IPS DF 4.7 (cell line): ENCODE data around the gene CACNA1C.
"Not testable (repeated sequence)": the region's sequence is repeated elsewhere in the genome, so short reads cannot be mapped to it uniquely, and the experiment has no call there.

Source experiments
- DNase-seq: peaks from one replicate; pipeline ENCODE4 v3.0.0-alpha.2; 2013; ENCODE audit warnings: low spot score; ENCODE audit errors: extremely low read depth

CACNA1C gene

DNA sequence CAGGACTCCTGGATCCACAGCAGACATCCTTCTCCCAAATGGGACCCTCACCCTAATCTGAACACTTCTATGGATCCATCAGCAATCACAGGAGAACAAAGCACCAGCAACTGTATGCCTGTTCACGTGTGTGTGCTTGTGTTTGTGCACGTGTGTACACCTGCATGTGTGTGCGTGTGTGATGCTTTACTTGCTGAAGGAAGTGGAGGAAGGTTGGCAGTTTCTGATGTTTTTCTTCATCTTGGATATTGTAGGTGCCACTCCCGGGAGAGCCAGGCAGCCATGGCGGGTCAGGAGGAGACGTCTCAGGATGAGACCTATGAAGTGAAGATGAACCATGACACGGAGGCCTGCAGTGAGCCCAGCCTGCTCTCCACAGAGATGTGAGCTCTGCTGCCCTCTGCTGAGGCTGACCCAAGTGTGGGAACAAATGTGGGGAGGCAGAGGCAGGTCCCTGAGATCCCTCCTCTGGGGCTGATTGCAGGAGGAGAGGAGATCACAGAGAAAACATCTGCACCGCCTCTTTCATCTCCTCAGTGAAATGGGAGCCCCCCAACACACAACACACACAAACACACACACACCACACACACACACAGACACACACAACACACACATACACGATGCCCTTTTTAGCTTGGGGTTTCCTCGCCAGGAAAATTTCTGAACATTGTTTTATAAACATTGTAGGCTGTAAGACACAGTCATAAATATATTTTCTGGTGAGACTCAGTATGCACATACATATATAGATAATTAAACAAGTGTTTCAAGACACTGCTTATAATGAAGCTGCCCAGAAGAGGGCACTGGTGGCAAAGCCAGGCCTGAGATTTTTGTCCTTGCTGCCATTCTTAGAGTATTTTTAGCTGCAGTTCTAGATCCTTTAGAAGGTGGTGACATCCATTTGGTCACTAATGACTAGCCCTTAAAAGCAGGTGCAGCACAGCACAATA, 629.8 kb downstream of the CACNA1C start:
- no peak for DNase-seq

GRCh38 chr12:2683283-2684025, 630.7 kb downstream of the CACNA1C start:
- DNase-seq, result no peak

DNA sequence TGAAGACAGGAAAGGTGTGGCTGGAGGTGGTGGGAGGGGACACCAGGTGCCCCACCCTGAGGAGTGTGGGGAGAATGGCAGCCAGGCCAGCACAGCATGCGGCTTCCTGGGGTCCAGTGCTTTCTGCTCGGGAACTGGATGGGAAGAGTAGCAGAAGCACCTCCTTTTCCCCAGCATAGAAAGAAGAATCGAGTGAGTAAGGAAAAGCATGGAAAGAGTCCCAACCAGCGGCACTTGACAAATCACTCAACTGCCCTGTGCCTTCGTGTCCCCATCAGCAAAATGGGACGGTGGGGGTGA, 631.2 kb downstream of the CACNA1C start:
- DNase-seq, result not testable (repeated sequence)

DNA sequence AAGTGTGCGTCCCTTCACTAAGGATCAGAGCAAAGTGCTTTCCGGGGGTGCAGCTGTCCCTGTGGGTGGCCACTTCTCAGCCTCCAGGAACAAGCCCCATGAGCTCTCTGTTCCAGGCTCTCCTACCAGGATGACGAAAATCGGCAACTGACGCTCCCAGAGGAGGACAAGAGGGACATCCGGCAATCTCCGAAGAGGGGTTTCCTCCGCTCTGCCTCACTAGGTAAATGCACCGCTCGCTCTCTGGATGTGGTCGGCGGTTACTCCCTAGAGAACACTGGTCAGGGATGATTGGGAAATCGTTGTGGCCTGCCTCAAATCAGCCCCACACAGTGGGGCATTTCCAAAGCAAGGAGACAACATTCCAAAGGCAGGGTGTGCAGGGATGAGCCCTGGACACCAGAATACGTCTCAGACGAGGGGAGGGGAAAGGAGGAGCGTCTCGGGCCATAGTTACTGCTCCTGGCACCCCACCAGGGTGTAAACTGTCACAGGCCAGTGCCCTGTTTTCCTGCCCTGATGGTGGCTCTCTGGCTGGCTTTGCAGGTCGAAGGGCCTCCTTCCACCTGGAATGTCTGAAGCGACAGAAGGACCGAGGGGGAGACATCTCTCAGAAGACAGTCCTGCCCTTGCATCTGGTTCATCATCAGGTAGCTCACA, 633.0 kb downstream of the CACNA1C start:
- not testable (repeated sequence) for DNase-seq

GRCh38 chr12:2686280-2686646, 633.5 kb downstream of the CACNA1C start:
- no peak for DNase-seq

- no peak for DNase-seq
Observed at GRCh38 chr12:2687058-2687457, 634.3 kb downstream of the CACNA1C start.

GRCh38 chr12:2687726-2688125, 634.9 kb downstream of the CACNA1C start:
- DNase-seq, result no peak

DNA sequence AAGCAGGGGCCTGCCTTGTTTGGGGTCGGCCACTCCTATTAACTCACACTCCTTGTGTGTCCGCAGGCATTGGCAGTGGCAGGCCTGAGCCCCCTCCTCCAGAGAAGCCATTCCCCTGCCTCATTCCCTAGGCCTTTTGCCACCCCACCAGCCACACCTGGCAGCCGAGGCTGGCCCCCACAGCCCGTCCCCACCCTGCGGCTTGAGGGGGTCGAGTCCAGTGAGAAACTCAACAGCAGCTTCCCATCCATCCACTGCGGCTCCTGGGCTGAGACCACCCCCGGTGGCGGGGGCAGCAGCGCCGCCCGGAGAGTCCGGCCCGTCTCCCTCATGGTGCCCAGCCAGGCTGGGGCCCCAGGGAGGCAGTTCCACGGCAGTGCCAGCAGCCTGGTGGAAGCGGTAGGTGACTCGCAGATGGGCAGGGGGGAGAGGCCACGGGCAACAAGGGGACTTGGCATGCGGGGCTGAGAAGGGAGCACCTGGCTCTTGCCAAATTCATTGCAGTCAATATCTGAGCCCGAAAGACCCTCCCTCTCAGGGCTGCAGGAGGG, 635.7 kb downstream of the CACNA1C start:
- no peak for DNase-seq

GRCh38 chr12:2689393-2689792, 636.6 kb downstream of the CACNA1C start:
- DNase-seq, result no peak

GRCh38 chr12:2689879-2690278, 637.1 kb downstream of the CACNA1C start:
- no peak for DNase-seq

- DNase-seq, result no peak
Observed at GRCh38 chr12:2690348-2691005, 637.7 kb downstream of the CACNA1C start.

DNA sequence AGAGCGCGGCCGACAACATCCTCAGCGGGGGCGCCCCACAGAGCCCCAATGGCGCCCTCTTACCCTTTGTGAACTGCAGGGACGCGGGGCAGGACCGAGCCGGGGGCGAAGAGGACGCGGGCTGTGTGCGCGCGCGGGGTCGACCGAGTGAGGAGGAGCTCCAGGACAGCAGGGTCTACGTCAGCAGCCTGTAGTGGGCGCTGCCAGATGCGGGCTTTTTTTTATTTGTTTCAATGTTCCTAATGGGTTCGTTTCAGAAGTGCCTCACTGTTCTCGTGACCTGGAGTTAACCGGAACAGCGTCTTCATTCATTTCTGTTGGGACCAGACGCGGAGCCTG, 638.2 kb downstream of the CACNA1C start:
- DNase-seq, result no peak

- no peak for DNase-seq
Observed at GRCh38 chr12:2691345-2692071, 638.7 kb downstream of the CACNA1C start.

- DNase-seq, result no peak
Observed at GRCh38 chr12:2692080-2692479, 639.3 kb downstream of the CACNA1C start.

- DNase-seq, result no peak
Observed at GRCh38 chr12:2693244-2693860, 640.6 kb downstream of the CACNA1C start.

DNA sequence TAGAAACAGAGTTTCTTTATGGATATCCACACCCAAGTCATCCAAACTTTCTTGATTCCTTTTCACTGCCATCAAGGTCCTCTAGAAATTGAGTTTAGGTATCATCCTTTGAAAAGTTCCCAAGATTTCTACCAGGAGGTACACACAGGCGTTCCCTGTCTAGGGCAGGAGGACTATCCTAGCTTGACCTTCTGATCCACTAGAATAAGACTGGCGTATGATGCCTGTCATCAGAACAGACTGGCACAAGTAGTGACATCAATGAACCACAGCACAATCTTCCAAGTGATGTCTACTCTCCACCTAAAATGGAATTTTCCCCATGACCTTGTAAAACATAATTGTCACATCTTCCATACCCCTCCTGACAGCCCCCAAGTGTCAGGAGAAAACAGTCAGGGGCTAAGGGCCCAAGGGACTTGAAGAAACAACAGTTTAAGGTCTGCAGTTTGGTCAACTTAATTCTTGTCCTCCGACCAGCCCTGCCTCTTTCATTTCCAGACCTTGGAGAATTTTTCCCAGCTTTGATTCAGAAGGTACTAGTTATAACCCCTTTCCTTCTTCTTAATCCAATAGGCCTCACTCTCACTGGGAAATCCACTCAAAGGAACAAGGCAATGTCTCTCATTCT, 641.3 kb downstream of the CACNA1C start:
- DNase-seq, result no peak

DNA sequence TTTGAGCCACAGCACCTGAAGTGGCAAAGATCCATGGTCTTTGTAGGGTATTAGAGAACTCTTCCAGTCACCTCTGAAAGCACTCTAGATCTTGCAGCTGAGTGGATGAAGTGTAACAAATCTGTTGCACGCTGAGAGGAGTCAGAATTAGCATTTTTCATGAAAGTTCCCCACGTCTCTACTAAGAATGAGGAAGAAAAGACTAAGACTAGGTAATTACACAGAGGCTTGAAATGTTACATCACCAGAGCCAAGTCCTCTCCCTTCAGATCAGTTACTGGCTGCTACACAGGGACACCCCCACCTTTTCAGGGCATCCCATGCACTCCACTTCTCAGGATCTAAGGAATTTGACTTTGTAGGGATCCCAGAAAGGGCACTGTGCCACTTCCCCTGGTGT, 643.3 kb downstream of the CACNA1C start:
- DNase-seq, result no peak

DNA sequence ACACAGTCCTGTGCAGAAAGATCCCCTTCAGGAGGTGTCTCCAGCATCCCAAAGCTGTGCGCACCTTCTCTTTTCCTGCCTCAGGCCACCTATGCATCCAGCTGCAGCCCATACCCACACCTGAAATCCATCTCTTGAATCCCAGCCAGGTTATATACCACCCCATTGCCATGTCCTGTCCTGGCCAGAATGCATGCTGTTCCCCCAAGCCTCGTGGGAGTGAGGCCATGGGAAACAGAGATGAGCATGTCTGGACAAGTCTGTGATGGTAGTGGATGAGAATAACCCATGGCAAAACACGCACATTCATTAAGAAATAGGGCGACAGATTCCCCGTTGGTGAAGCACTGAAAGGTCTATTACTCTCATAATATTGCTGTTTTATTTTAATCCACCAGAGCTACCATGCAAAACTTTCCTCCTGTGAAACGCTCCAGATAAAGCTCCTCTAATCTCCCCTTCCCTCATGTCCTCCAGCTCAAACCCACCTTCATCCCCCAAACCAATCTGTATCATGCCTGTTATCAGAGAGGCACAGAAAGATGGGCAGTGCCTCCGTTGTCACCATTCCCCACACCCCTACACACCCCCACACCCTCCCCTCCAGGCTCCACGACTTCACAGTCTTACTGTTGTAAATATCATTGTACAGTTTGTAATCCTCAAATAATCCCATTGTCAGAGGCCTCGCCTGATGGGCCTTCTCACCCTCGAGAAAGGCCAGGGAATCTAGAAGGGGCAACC, 644.4 kb downstream of the CACNA1C start:
- no peak for DNase-seq

DNA sequence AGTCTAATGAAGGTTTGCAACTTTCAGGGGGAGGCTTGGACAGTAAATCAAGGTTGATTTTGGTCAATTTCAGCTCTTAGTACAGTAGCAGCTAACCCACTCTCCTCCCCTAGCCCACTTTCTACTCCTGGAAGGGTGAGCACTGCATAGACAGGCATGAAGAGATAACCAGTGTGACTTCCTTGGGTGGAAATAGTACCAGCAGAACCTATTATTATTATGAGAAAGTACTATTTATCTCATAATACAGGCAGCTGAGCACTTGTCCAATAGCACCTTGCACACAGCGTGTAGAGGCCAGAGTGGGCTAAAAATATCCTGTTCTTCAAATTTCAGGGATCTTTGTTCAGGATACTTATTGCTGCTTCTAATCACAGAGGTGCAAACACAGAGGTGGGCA, 645.8 kb downstream of the CACNA1C start:
- DNase-seq, result no peak
